Fibroblast of skin of abdomen (primary cell): Measurements from ENCODE around the gene METTL27.
"Not testable (repeated sequence)": the region's sequence is repeated elsewhere in the genome, so short reads cannot be mapped to it uniquely, and the experiment has no call there.

Experiments
- DNase-seq: peaks from one replicate; pipeline ENCODE4 v3.0.0-alpha.2; 2013

METTL27 gene

GRCh38 chr7:73838642-73839041 is 3.7 kb downstream of the METTL27 start:
- DNase-seq, result no peak

GRCh38 chr7:73837167-73837566 is 5.1 kb downstream of the METTL27 start:
- DNase-seq, result not testable (repeated sequence)

GRCh38 chr7:73834626-73835191 is 7.6 kb downstream of the METTL27 start:
- no peak for DNase-seq

- DNase-seq, result no peak
These were observed 8.9 kb downstream of the METTL27 start for GRCh38 chr7:73833251-73833919.

- no peak for DNase-seq
These were observed 9.5 kb downstream of the METTL27 start for GRCh38 chr7:73832806-73833205.

- no peak for DNase-seq
These were observed 10.3 kb downstream of the METTL27 start for GRCh38 chr7:73831834-73832651.

GRCh38 chr7:73831584-73831833 is 10.8 kb downstream of the METTL27 start:
- no peak for DNase-seq

- peak; percentile 24 for DNase-seq
These were observed 11.4 kb downstream of the METTL27 start, which contains the start of gene CLDN4 for GRCh38 chr7:73830681-73831583. CLDN4 (plus strand) TSS chr7:73830996; CDS start chr7:73831202, 206 bp downstream.

- no peak for DNase-seq
These were observed 12.2 kb downstream of the METTL27 start for GRCh38 chr7:73829921-73830680.

- DNase-seq, result no peak
These were observed 12.8 kb downstream of the METTL27 start for GRCh38 chr7:73829505-73829904.

GRCh38 chr7:73828972-73829371 is 13.3 kb downstream of the METTL27 start:
- DNase-seq, result no peak

- DNase-seq, result peak; percentile 31
These were observed 14.1 kb downstream of the METTL27 start for GRCh38 chr7:73828107-73828803.

- DNase-seq, result no peak
These were observed 14.7 kb downstream of the METTL27 start for GRCh38 chr7:73827567-73828106.

- DNase-seq, result no peak
These were observed 17.3 kb downstream of the METTL27 start for GRCh38 chr7:73824986-73825385.

GRCh38 chr7:73823873-73824592 is 18.3 kb downstream of the METTL27 start:
- DNase-seq, result no peak

- no peak for DNase-seq
These were observed 19.1 kb downstream of the METTL27 start for GRCh38 chr7:73823257-73823656.

- peak; percentile 93 for DNase-seq
These were observed 19.8 kb downstream of the METTL27 start for GRCh38 chr7:73822319-73823173.

GRCh38 chr7:73821597-73822285 is 20.6 kb downstream of the METTL27 start:
- not testable (repeated sequence) for DNase-seq

- DNase-seq, result no peak
These were observed 22.3 kb downstream of the METTL27 start for GRCh38 chr7:73820013-73820412.
